Gastroesophageal sphincter (tissue), 3 donors: ENCODE data around the gene ARL13B.

Experiments
- EP300 ChIP-seq: sonication (generic); formaldehyde crosslinking; IDR thresholded peaks from one replicate; pipeline ENCODE4 v1.6.1; 2017; ENCODE audit warnings: antibody characterized with exemption, mild to moderate bottlenecking
- POLR2AphosphoS5 ChIP-seq: sonication (generic); formaldehyde crosslinking; IDR thresholded peaks from one replicate; pipeline ENCODE4 v1.6.1; 2017; ENCODE audit warnings: antibody characterized with exemption
- TF ChIP-seq, protein P1 (sequence below), 4 experiments: fragments of 200-600 bp in 2 of 4; fragments of 450-650 bp in 2 of 4; sonication (generic) in 1 of 4; IDR thresholded peaks; one replicate each; pipeline ENCODE4 v1.5.1; 2017 to 2019; ENCODE audit warnings: antibody characterized with exemption in 4 of 4, mild to moderate bottlenecking in 2 of 4, moderate library complexity in 2 of 4

DNA sequence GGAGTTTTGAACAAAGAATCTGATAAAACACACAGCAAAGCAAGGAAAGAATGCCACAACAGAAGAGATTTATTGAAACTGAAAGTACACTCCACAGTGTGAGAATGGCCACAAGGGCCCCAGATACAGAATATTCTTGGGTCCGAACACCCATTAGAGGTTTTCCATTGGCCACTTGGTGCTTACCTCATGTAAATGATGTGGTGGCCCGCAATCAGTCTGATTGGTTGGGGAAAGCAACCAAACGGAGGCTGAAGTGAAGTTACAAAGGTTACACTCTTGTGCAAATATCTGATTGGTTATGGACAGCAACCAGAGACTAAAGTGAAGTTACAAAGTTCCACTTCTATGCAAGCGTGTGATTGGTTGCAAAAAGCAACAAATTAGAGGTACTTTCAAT, 103.3 kb downstream of the ARL13B start:
- TF ChIP-seq POLR2AphosphoS5 (no peak), EP300 (no peak)
- TF ChIP-seq, protein P1, sequence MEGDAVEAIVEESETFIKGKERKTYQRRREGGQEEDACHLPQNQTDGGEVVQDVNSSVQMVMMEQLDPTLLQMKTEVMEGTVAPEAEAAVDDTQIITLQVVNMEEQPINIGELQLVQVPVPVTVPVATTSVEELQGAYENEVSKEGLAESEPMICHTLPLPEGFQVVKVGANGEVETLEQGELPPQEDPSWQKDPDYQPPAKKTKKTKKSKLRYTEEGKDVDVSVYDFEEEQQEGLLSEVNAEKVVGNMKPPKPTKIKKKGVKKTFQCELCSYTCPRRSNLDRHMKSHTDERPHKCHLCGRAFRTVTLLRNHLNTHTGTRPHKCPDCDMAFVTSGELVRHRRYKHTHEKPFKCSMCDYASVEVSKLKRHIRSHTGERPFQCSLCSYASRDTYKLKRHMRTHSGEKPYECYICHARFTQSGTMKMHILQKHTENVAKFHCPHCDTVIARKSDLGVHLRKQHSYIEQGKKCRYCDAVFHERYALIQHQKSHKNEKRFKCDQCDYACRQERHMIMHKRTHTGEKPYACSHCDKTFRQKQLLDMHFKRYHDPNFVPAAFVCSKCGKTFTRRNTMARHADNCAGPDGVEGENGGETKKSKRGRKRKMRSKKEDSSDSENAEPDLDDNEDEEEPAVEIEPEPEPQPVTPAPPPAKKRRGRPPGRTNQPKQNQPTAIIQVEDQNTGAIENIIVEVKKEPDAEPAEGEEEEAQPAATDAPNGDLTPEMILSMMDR (IDR thresholded peaks at IDR 0.05): no peak
